Kidney epithelial cell (primary cell): ENCODE measurements around the gene TMEM145. TPM values are rescaled to one million over a fixed set of nuclear protein-coding genes. Genes with fewer than 3 reads are reported as not detected.

Experiments
- DNase-seq: peaks from one replicate; pipeline ENCODE4 v3.0.0-alpha.2; 2010; ENCODE audit warnings: low read depth
- H3K27me3 ChIP-seq: 2 replicates; pipeline ENCODE4 v1.6.0; 2011; ENCODE audit warnings: low read length; ENCODE audit not compliant: control insufficient read depth, insufficient read depth
- H3K36me3 ChIP-seq: 2 replicates; pipeline ENCODE4 v1.5.1; 2011; ENCODE audit warnings: low read length; ENCODE audit not compliant: control insufficient read depth, insufficient read depth
- H3K4me3 ChIP-seq: 2 replicates; pipeline ENCODE4 v1.5.1; 2011; ENCODE audit warnings: low read depth, mild to moderate bottlenecking, control low read depth, low read length
- CTCF ChIP-seq: IDR thresholded peaks from 2 replicates; pipeline ENCODE4 v1.5.1; 2011; ENCODE audit warnings: mild to moderate bottlenecking, moderate library complexity, low read length, control low read depth, inconsistent platforms; ENCODE audit not compliant: insufficient read depth, poor library complexity, severe bottlenecking
- total RNA-seq: library from RNA; depleted of rRNA; stranded (reverse); fragments of >200 nt; gene quantifications from 2 replicates; pipeline ENCODE4 v1.2.3, GENCODE V29; 2015

TMEM145 gene
- total RNA-seq, 1 donor from 2014 or later: 0.54 TPM

GRCh38 chr19:42269478-42270345 lies 43.4 kb upstream of the TMEM145 start:
- Histone ChIP-seq H3K27me3 (no peaks in the 10 kb centered on the region), H3K4me3 (peak overlapping the region; percentile 60), H3K36me3 (no peaks in the 10 kb centered on the region)
- TF ChIP-seq CTCF: no peak
- no peak for DNase-seq

- DNase-seq: no peak
These were observed 42.6 kb upstream of the TMEM145 start for GRCh38 chr19:42270346-42271044.

GRCh38 chr19:42271045-42271419 lies 42.1 kb upstream of the TMEM145 start:
- H3K36me3 ChIP-seq: peaks cover 1% of the 10 kb centered on the region
- no peak for TF ChIP-seq CTCF

More at GRCh38 chr19:42270346-42271044, 42.6 kb upstream of the TMEM145 start:
- H3K36me3 ChIP-seq: peaks cover 1% of the 10 kb centered on the region
- H3K4me3 ChIP-seq: peak overlapping the region; percentile 60
- H3K27me3 ChIP-seq: no peaks in the 10 kb centered on the region
- TF ChIP-seq CTCF: no peak

DNA sequence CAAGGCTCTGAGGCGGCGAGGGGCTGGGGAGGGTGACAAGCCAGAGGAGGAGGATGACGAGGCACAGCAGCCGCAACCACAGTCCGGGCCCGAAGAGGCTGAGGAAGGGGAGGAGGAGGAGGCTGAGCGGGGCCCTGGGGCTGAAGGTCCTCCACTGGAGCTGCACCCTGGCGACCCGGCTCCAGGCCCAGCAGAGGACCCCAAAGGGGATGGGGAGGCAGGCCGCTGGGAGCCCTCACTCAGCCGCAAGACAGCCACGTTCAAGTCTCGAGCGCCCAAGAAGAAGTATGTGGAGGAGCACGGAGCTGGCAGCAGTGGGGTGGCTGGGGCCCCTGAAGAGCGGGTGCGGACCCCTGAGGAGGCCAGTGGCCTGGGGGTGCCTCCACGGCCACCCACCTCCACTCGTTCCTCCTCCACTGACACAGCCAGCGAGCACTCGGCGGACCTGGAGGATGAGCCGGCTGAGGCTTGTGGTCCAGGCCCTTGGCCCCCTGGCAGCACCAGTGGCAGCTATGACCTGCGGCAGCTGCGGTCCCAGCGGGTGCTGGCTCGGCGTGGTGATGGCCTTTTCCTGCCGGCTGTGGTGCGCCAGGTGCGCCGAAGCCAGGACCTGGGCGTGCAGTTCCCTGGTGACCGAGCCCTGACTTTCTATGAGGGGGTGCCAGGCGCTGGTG lies 41.1 kb upstream of the TMEM145 start:
- H3K36me3 ChIP-seq: peaks cover 1% of the 10 kb centered on the region
- no peak for DNase-seq
- H3K27me3 ChIP-seq: no peaks in the 10 kb centered on the region
- TF ChIP-seq CTCF: no peak
- no peak overlapping the region for H3K4me3 ChIP-seq

More at GRCh38 chr19:42271045-42271419, 42.1 kb upstream of the TMEM145 start:
- no peak for DNase-seq
- no peaks in the 10 kb centered on the region for H3K27me3 ChIP-seq
- peak overlapping the region; percentile 60 for H3K4me3 ChIP-seq

DNA sequence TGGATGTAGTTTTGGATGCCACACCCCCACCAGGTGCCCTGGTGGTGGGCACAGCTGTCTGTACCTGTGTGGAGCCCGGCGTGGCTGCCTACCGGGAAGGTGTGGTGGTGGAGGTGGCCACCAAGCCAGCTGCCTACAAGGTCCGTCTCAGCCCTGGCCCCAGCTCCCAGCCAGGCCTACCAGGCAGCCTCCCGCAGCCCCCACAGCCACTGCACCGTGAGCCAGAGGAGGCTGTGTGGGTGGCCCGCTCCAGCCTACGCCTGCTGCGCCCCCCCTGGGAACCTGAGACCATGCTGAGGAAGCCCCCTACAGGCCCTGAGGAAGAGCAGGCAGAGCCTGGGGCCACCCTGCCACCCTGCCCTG lies 40.6 kb upstream of the TMEM145 start:
- Histone ChIP-seq H3K36me3 (peaks cover 1% of the 10 kb centered on the region), H3K4me3 (no peak overlapping the region), H3K27me3 (no peaks in the 10 kb centered on the region)
- DNase-seq: no peak
- TF ChIP-seq CTCF: no peak
